ENCODE data around the gene PTPRD. TPM values are rescaled to one million over a fixed set of nuclear protein-coding genes. Genes with fewer than 3 reads are reported as not detected.

Gene PTPRD
- total RNA-seq, 1 experiment from 2014 or later = not detected

GRCh38 chr9:8652255-8652654, 1960.5 kb downstream of the PTPRD start:
- DNase-seq (ENCODE audit: low read depth, low spot score) (no peak), ATAC-seq (no peak)
- TF ChIP-seq TCF7L2 (IDR thresholded peaks at IDR 0.05; ENCODE audit: low read depth, low read length) (no peak), REST (IDR thresholded peaks at IDR 0.05; ENCODE audit: insufficient read depth in 1 of 2, low read depth in 2 of 2, low read length in 1 of 2) (no peak), POLR2AphosphoS5 (IDR thresholded peaks at IDR 0.05; ENCODE audit: low read depth, low read length) (no peak), SIN3A (IDR thresholded peaks at IDR 0.05; ENCODE audit: borderline replicate concordance, insufficient read depth, low read depth, low read length) (no peak), CTCF (IDR thresholded peaks at IDR 0.05) (no peak)
- Histone ChIP-seq H3K4me1 (ENCODE audit: control insufficient read depth, insufficient read depth, low read length) (no peaks in the 10 kb centered on the region), H3K27me3 (ENCODE audit: control insufficient read depth, insufficient read depth, low read length) (no peaks in the 10 kb centered on the region), H3K9me3 (ENCODE audit: control insufficient read depth, insufficient read depth, low read depth, low read length) (no peaks in the 10 kb centered on the region), H3K27ac (ENCODE audit: low read length) (no peak overlapping the region), H3K4me3 (ENCODE audit: low read depth in 2 of 2, low read length in 2 of 2) (no peak overlapping the region), H3K36me3 (ENCODE audit: control insufficient read depth, insufficient read depth, low read length) (no peaks in the 10 kb centered on the region)
- no TSS peak for BruUV-seq (replicated peaks)
- intact Hi-C loops (cut with micrococcal nuclease; ENCODE audit: unreplicated experiment) = no loop called here
- in situ Hi-C loops (cut with HindIII; ENCODE audit: low pct_unique_long_range_greater_than_20kb, low sequenced_read_pairs) = no loop called here
- CTCF ChIA-PET = no interaction called here
- POLR2A ChIA-PET = no interaction called here

GRCh38 chr9:8651846-8652215, 1961.0 kb downstream of the PTPRD start:
- in situ Hi-C loops (cut with HindIII; ENCODE audit: low pct_unique_long_range_greater_than_20kb, low sequenced_read_pairs) = no loop called here
- Histone ChIP-seq H3K27ac (ENCODE audit: low read length) (no peak overlapping the region), H3K36me3 (ENCODE audit: control insufficient read depth, insufficient read depth, low read length) (no peaks in the 10 kb centered on the region), H3K4me1 (ENCODE audit: control insufficient read depth, insufficient read depth, low read length) (no peaks in the 10 kb centered on the region), H3K27me3 (ENCODE audit: control insufficient read depth, insufficient read depth, low read length) (no peaks in the 10 kb centered on the region), H3K9me3 (ENCODE audit: control insufficient read depth, insufficient read depth, low read depth, low read length) (no peaks in the 10 kb centered on the region), H3K4me3 (ENCODE audit: low read depth in 2 of 2, low read length in 2 of 2) (no peak overlapping the region)
- BruUV-seq (replicated peaks) = no TSS peak
- TF ChIP-seq REST (IDR thresholded peaks at IDR 0.05; ENCODE audit: insufficient read depth in 1 of 2, low read depth in 2 of 2, low read length in 1 of 2) = no peak
- ChIA-PET POLR2A (no interaction called here), CTCF (no interaction called here)
- intact Hi-C loops (cut with micrococcal nuclease; ENCODE audit: unreplicated experiment) = no loop called here
- DNase-seq (ENCODE audit: low read depth, low spot score) (no peak), ATAC-seq (no peak)
